Upper lobe of right lung (tissue), 1 donor: ENCODE data around the gene WNT2B. TPM values are rescaled to one million over a fixed set of nuclear protein-coding genes. Genes with fewer than 3 reads are reported as not detected.

Source experiments
- ATAC-seq: fragments of 200-7000 bp; cut with Tn5 transposase; one replicate; pipeline ENCODE4 v1.9.1; 2020; ENCODE audit warnings: mild to moderate bottlenecking, moderate library complexity
- DNase-seq: peaks from one replicate; pipeline ENCODE4 v3.0.0-alpha.2; 2020
- H3K27ac ChIP-seq: fragments of 200-600 bp; one replicate; pipeline ENCODE4 v1.8.0; 2022
- H3K27me3 ChIP-seq: fragments of 200-600 bp; one replicate; pipeline ENCODE4 v1.8.0; 2022; ENCODE audit warnings: mild to moderate bottlenecking
- H3K36me3 ChIP-seq: fragments of 200-600 bp; one replicate; pipeline ENCODE4 v1.8.0; 2022
- H3K4me1 ChIP-seq: fragments of 200-600 bp; one replicate; pipeline ENCODE4 v1.8.0; 2022
- H3K4me3 ChIP-seq: fragments of 200-600 bp; one replicate; pipeline ENCODE4 v1.8.0; 2022; ENCODE audit warnings: mild to moderate bottlenecking
- H3K9me3 ChIP-seq: fragments of 200-600 bp; one replicate; pipeline ENCODE4 v1.8.0; 2022
- intact Hi-C: fragments of 100-400 bp; cut with DNase I; formaldehyde crosslinking; loops from one replicate; pipeline ENCODE4 v1.11.0; 2022
- total RNA-seq: library from RNA; stranded (reverse); fragmentation: NEBNext Ultra II Directional; extraction: Animal tissue kit (Norgen Biotek cat#: 25700); gene quantifications from one replicate; pipeline ENCODE4 v1.2.1, GENCODE V29; 2021
- TF ChIP-seq, protein P1 (sequence below): fragments of 200-600 bp; IDR thresholded peaks from one replicate; pipeline ENCODE4 v1.8.0; 2022; ENCODE audit warnings: antibody characterized with exemption
- donor health status: DM: no; HTN: yes; CAD: no; lungs with severe emphysema.

The WNT2B gene
- total RNA-seq, 1 donor from 2014 or later = 8.5 TPM

GRCh38 chr1:112509660-112510178 is 954 bp downstream of the WNT2B start:
- ATAC-seq = no peak
- TF ChIP-seq, protein P1, sequence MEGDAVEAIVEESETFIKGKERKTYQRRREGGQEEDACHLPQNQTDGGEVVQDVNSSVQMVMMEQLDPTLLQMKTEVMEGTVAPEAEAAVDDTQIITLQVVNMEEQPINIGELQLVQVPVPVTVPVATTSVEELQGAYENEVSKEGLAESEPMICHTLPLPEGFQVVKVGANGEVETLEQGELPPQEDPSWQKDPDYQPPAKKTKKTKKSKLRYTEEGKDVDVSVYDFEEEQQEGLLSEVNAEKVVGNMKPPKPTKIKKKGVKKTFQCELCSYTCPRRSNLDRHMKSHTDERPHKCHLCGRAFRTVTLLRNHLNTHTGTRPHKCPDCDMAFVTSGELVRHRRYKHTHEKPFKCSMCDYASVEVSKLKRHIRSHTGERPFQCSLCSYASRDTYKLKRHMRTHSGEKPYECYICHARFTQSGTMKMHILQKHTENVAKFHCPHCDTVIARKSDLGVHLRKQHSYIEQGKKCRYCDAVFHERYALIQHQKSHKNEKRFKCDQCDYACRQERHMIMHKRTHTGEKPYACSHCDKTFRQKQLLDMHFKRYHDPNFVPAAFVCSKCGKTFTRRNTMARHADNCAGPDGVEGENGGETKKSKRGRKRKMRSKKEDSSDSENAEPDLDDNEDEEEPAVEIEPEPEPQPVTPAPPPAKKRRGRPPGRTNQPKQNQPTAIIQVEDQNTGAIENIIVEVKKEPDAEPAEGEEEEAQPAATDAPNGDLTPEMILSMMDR = no peak
- H3K36me3 ChIP-seq = no peaks in the 10 kb centered on the region
- H3K27ac ChIP-seq = no peak overlapping the region
- no peak for DNase-seq
- intact Hi-C loops = no loop called here
- peaks cover 11% of the 10 kb centered on the region for H3K4me1 ChIP-seq
- peak overlapping the region; percentile 56 for H3K4me3 ChIP-seq
- H3K27me3 ChIP-seq = peaks cover 26% of the 10 kb centered on the region
- H3K9me3 ChIP-seq = no peaks in the 10 kb centered on the region

DNA sequence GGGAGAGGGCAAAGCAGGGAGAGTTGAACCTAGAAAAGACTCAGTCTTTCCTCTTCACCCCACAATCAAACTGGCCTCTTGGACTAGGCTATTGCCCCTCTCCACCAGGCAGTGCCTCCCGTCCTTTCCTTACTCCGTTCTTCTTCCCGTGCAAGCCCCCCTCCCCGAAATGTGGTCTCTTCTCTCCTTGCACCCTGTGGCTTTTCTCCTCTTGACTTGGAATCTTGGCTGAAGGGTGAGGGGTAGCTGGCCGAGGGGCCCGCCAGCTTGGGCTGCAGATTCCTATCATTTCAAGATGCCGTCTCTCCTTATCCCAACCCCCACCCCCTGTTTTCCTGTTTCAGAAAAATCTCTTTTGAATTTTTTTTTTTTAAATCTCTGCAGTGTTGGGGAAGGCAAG is 1.6 kb downstream of the WNT2B start:
- Histone ChIP-seq H3K27me3 (peaks cover 26% of the 10 kb centered on the region), H3K4me3 (no peak overlapping the region), H3K36me3 (no peaks in the 10 kb centered on the region), H3K27ac (no peak overlapping the region), H3K4me1 (peaks cover 11% of the 10 kb centered on the region), H3K9me3 (no peaks in the 10 kb centered on the region)
- TF ChIP-seq, protein P1 = no peak
- DNase-seq (no peak), ATAC-seq (no peak)
- intact Hi-C loops = no loop called here

DNA sequence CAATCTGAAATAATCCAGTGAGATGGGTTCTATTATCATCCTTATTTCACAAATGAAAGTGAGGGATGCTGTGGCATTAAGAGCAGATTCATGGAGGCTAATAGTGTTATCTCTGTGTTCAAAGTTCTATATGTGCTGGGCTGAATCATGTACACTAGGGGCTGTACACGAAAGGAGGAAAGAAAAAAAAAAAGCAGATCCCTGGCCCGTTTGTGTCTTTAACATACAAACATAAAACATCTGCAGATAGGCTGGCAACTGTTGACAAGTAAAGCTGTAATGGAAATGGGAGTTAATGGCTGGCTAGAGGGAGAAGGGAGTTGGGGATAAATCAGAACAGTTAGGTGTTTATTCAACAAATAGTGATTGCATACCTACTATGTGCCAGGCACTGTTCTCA is 3.1 kb downstream of the WNT2B start:
- TF ChIP-seq, protein P1 = no peak
- Histone ChIP-seq H3K4me3 (no peak overlapping the region), H3K4me1 (peaks cover 11% of the 10 kb centered on the region), H3K27ac (no peak overlapping the region), H3K9me3 (no peaks in the 10 kb centered on the region), H3K27me3 (peaks cover 26% of the 10 kb centered on the region), H3K36me3 (no peaks in the 10 kb centered on the region)
- intact Hi-C loops = no loop called here
- DNase-seq = no peak
- no peak for ATAC-seq

DNA sequence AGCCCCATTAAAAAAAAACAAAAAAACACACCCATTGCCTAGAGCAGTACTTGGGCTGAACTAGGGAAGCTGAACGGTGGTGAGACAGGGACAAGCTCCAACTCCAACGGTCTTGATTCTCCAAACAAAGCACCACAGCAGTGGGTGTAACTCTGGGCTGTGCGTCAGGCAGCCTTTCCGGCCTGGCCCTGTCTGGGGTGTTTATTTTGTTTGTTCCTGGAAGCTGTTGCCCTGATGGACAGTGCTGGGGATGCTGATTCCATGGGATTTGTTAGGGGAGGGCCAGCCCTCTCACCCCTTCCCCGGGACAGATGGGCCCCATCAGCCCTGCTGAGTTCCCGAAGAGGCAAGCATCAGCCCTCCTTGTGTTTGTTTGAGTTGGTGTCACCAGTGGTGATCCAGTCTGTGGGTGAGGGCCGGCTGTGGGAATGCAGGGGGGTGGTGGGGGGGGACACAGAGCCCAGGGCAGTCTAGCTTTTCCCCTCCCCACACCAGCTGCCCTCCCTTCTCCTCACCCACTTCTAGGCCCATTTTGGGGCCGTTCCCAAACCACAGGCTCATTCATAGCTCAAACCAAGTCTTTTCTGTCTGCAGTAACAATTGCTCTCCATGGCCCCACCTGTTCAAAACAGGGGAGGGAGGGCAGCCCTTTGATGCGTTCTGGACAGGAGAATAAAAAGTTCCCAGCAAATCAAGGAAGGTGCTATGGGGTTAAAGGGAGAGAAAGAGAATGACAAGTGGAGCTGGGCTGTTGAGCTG is 4.5 kb downstream of the WNT2B start:
- intact Hi-C loops = no loop called here
- H3K36me3 ChIP-seq = no peaks in the 10 kb centered on the region
- H3K27ac ChIP-seq = peak overlapping the region; percentile 9
- TF ChIP-seq, protein P1 = no peak
- no peaks in the 10 kb centered on the region for H3K9me3 ChIP-seq
- ATAC-seq (peak; percentile 43), DNase-seq (no peak)
- peaks cover 3% of the 10 kb centered on the region for H3K4me1 ChIP-seq
- H3K4me3 ChIP-seq = no peak overlapping the region
- H3K27me3 ChIP-seq = peaks cover 14% of the 10 kb centered on the region

- DNase-seq (no peak), ATAC-seq (no peak)
- Histone ChIP-seq H3K4me3 (no peak overlapping the region), H3K9me3 (no peaks in the 10 kb centered on the region), H3K4me1 (no peaks in the 10 kb centered on the region), H3K36me3 (no peaks in the 10 kb centered on the region), H3K27ac (no peak overlapping the region), H3K27me3 (no peaks in the 10 kb centered on the region)
- intact Hi-C loops = no loop called here
- TF ChIP-seq, protein P1 = no peak
Measured at GRCh38 chr1:112514901-112515300, 6.1 kb downstream of the WNT2B start.
